Lower leg skin (tissue), 4 donors: Measurements from ENCODE around the gene PHF21A. TPM values are rescaled to one million over a fixed set of nuclear protein-coding genes. Genes with fewer than 3 reads are reported as not detected.

Experiments used
- DNase-seq, 2 donors: peaks; one replicate each; pipeline ENCODE4 v3.0.0-alpha.2; 2019; ENCODE audit warnings: low spot score in 2 of 2
- H3K4me3 ChIP-seq: fragments of 200-600 bp; sonication (generic); 2 replicates; pipeline ENCODE4 v1.5.1; 2017; ENCODE audit warnings: mild to moderate bottlenecking, low read depth; ENCODE audit not compliant: poor library complexity, severe bottlenecking
- POLR2A ChIP-seq, 2 donors: fragments of 450-650 bp; IDR thresholded peaks; one replicate each; pipeline ENCODE4 v1.6.1; 2016 to 2017; ENCODE audit warnings: antibody characterized with exemption in 2 of 2, mild to moderate bottlenecking in 1 of 2, moderate library complexity in 1 of 2
- WGBS, 2 donors: methylation state at CpG; one replicate each; pipeline ENCODE4 v1.1.5; 2018; 5-methylcytosine and 5-hydroxymethylcytosine counted together
- intact Hi-C: fragments of 100-400 bp; cut with DNase I; formaldehyde crosslinking; loops from one replicate; pipeline ENCODE4 v1.15.0; 2023; ENCODE audit warnings: low total_unique reads
- total RNA-seq, 4 donors: library from RNA; depleted of rRNA; stranded (reverse); fragments of >200 nt; gene quantifications; one replicate each; pipeline ENCODE4 v1.1.0, GENCODE V29; 2016
- TF ChIP-seq, protein P1 (sequence below), 3 donors: fragments of 450-650 bp; IDR thresholded peaks; one replicate each; pipeline ENCODE4 v1.5.1; 2016; ENCODE audit warnings: antibody characterized with exemption in 3 of 3, mild to moderate bottlenecking in 3 of 3, moderate library complexity in 2 of 3

Gene PHF21A
- total RNA-seq, 4 donors from 2014 or later = 16.4 to 52.4 (median 31.5) TPM

DNA sequence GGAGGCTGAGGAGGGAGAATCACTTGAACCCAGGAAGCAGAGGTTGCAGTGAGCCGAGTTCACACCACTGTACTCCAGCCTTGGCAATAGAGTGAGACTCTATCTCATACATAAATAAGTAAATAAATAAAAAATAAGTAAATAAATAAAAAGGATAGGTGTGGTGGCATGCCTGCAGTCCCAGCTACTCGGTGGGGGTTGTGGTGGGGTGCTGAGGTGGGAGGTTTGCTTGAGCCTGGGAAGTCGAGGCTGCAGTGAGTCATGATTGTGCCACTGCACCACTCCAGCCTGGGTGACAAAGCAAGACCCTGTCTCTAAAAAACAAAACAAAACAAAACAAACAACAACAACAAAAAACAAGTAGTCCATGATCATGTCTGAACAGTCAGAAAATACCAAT, 195.7 kb downstream of the PHF21A start:
- no peak overlapping the region for H3K4me3 ChIP-seq
- WGBS, 2 donors = 74 to 79% methylated on average over 3 of the region's 3 CpGs
- intact Hi-C loops = no loop called here
- peak in 1 of 2 donors; percentile 57 for DNase-seq
- TF ChIP-seq, protein P1, sequence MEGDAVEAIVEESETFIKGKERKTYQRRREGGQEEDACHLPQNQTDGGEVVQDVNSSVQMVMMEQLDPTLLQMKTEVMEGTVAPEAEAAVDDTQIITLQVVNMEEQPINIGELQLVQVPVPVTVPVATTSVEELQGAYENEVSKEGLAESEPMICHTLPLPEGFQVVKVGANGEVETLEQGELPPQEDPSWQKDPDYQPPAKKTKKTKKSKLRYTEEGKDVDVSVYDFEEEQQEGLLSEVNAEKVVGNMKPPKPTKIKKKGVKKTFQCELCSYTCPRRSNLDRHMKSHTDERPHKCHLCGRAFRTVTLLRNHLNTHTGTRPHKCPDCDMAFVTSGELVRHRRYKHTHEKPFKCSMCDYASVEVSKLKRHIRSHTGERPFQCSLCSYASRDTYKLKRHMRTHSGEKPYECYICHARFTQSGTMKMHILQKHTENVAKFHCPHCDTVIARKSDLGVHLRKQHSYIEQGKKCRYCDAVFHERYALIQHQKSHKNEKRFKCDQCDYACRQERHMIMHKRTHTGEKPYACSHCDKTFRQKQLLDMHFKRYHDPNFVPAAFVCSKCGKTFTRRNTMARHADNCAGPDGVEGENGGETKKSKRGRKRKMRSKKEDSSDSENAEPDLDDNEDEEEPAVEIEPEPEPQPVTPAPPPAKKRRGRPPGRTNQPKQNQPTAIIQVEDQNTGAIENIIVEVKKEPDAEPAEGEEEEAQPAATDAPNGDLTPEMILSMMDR (IDR thresholded peaks at IDR 0.05) = no peak
- TF ChIP-seq POLR2A (IDR thresholded peaks at IDR 0.05) = no peak

DNA sequence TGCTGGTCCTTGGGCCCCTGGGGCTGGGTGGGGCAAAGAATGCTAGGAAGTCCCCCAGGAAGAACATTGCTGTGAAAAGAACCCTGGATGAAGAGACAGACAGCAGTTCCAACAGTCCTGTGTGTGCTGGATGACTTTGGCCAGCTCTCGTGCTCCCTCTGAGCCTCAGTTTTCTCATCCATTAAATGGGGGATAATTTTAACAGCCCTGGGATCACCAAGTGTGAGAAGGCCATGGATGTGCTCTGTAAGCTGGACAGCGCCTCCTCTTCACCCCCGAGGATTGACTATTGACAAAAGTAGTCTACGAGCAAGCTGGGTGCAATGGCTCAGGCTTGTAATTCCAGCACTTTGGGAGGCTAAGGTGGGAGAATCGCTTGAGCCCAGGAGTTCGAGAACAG, 196.3 kb downstream of the PHF21A start:
- peak in 1 of 2 donors; percentile 70 for DNase-seq
- 87 to 88% methylated on average over 6 of the region's 6 CpGs for WGBS, 2 donors
- no peak overlapping the region for H3K4me3 ChIP-seq
- intact Hi-C loops = no loop called here
- TF ChIP-seq, protein P1 (IDR thresholded peaks at IDR 0.05) = no peak
- TF ChIP-seq POLR2A (IDR thresholded peaks at IDR 0.05) = no peak

DNA sequence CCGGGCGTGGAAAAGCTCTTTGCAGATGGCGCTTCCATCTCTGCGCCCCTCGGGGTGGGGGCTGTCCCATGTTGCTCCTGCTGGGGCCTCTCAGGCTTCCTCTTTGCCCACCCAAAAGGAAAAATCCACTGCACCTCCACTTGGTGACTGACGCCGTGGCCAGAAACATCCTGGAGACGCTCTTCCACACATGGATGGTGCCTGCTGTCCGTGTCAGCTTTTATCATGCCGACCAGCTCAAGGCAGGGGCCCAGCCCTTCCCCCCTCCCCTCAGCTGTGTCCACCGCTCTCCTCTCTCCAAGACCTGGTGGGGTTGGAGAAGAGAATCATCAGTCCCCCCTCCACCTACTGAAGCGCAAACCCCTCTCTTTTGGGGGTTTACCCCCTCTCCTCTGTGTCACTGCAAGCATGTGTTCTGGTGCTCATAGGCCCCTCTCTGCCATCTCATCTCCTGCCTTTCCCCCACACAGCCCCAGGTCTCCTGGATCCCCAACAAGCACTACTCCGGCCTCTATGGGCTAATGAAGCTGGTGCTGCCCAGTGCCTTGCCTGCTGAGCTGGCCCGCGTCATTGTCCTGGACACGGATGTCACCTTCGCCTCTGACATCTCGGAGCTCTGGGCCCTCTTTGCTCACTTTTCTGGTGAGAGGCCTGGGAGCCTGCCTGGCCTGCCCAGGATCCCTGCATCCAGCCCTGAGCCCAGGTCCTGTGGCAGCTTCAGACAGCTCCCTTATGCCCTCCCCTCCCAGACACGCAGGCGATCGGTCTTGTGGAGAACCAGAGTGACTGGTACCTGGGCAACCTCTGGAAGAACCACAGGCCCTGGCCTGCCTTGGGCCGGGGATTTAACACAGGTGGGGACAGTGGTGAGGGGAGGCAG, 197.0 kb downstream of the PHF21A start:
- no peak overlapping the region for H3K4me3 ChIP-seq
- 64 to 70% methylated on average over 22 of the region's 22 CpGs for WGBS, 2 donors
- intact Hi-C loops = no loop called here
- peak in 1 of 2 donors; percentile 82 for DNase-seq
- no peak for TF ChIP-seq POLR2A (IDR thresholded peaks at IDR 0.05)
- TF ChIP-seq, protein P1 (IDR thresholded peaks at IDR 0.05) = no peak

DNA sequence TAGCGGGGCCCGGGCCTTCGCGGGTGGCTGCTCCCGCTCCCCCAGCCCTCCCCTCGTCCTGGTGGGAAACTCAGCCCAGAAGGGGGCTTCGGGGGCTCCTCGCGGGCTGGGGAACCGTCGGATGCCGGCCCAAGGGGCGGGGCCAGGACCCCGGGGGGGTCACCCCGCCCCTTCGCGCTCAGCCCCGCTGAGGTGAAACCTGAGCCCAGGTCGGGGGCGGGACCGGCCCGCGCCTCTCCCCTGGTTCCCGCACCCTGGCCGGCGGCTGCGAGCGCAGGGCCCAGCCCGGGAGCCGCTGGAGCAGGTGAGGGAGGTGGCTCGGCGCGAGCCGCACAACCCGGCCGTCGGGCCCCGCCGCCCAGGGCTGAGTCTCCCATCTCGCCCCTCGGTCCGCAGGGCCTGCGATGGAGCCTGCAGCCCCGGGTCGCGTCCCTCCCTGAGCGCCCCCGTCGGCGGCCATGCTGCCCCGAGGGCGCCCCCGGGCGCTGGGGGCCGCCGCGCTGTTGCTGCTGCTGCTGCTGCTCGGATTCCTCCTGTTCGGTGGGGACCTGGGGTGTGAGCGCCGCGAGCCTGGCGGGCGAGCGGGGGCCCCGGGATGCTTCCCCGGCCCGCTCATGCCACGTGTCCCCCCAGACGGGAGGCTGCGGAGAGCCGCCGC, 198.7 kb downstream of the PHF21A start, which contains the start of gene LARGE2:
Gene LARGE2, plus strand, starts transcription at position 232 of the 658 bp plus-strand sequence. Its CDS starts 227 bp downstream, at position 459.
- 0 to 1% methylated on average over 7 to 14 of the region's 73 CpGs for whole genome bisulfite sequencing, 2 donors
- peak in 1 of 2 donors; percentile 80 for DNase-seq
- intact Hi-C loops = no loop called here
- TF ChIP-seq, protein P1 (IDR thresholded peaks at IDR 0.05) = no peak
- TF ChIP-seq POLR2A (IDR thresholded peaks at IDR 0.05) = no peak
- peak within 1 kb of the TSS; percentile 35 for H3K4me3 ChIP-seq

DNA sequence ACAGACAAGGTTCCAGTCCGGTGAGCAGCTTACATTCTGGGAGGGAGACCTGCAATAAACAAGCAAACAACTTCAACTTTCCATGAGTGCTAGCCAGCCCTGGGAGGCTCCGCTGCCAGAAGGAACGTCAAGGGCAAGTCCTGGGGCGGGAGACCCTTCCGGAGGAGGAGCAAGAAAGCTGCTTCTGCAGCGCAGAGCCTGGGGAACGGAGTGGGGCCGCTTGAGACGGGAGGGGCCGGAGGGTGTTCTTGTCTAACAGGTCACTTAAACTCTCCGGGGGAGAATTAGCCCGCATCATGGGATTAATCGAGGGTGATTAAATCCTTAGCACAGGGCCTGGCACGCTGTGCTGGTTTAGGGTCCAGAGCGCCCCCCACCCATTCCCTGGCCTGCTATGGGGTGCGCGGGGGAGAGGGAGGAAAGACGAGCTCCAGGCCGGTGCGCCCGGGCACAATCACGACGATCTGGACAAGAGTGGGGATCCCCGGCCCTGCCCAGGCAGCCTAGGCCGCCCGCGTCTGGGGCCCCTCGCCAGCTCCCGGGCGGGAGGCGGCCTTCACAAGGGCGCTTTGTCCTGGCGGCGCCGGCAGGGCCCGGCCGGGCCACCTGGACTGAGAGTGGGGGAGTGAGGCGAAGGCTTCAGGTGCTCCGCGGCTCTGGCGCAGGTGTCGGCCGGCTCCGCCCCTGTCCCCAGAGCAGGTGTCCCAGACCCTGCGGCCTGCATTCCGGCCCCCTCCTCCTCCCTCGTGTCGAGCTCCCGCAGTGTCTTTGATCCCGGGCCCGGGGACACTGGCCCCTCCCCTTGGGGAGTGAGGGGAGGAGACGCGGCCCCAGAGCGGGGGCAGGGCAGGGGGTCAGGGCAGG, 199.5 kb downstream of the PHF21A start:
- no peak for DNase-seq
- intact Hi-C loops = no loop called here
- TF ChIP-seq, protein P1 (IDR thresholded peaks at IDR 0.05) = no peak
- TF ChIP-seq POLR2A (IDR thresholded peaks at IDR 0.05) = no peak
- 22 to 54% methylated on average over 23 to 25 of the region's 54 CpGs for WGBS, 2 donors
- H3K4me3 ChIP-seq = no peak overlapping the region
